HG02938 (cell line): ENCODE results near the gene ALPI.
"Not testable (repeated sequence)": the region's sequence is repeated elsewhere in the genome, so short reads cannot be mapped to it uniquely, and the experiment has no call there.

Source experiments
- ATAC-seq: cut with Tn5 transposase; IDR thresholded peaks from one replicate; pipeline ENCODE4 v1.9.1; 2021; ENCODE audit warnings: mild to moderate bottlenecking, moderate library complexity; ENCODE audit not compliant: unreplicated experiment

Gene ALPI

DNA sequence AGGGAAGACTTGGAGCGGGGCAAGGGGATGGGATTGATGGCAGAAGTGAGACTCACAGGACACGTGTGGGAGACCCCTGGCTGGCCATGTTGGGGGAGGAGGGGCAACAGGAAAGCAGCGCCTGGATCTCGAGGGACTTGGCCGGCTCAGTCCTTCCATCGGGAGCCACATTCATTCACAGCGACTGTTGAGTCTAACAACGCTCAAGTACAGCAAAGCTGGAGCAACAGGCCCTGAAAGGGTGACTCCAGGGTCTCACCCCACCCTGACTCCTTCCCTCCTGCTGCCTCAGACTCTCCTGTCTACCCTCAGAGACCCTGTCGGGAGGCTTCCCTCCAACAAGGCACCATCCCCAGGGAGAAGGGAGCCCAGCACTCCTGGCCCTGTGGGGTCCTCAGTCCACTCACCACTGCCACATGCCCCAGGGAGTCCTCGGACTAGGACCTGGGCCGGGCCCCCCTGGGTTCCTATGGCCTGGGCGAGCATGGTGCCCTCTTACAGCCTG is 14.8 kb upstream of the ALPI start:
- no peak for ATAC-seq

DNA sequence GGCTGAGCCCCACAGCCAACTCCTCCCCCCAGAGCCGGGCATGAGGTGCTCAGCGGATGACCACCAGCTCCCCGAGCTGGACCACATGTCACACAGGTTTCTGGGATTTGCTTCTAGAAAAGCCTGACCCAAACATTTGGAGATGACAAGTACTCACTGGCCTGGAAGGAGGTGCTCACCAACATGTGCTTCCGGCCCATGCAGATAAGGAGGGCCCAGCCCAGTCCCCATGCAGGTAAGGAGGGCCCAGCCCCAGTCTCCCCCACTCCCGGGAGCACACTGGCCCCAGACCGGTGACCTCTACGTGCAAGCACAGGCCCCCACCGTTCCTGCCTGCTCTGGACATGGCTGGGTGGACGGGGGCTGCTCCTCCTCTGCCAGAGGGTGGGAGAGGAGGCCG is 14.0 kb upstream of the ALPI start:
- not testable (repeated sequence) for ATAC-seq

DNA sequence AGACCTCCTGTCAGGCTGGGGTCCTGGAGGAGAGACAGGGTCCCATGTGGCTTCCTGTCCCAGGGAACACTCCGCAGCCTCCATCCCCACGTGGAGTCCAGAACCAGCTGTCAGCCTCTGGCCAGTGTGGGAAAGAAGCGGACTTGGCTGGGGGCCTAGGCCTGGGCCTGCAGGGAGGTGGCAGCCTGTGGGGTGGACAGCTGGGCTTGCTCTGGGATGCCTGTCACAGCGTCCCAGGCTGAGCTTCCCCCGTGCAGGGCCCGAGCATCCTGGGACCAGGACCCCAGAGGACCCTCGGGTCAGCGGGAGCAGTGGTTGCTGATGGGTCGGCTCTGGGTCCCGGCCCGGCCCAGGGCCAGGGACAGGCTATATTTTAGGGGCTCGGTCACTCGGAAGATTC is 13.5 kb upstream of the ALPI start:
- ATAC-seq, result not testable (repeated sequence)

DNA sequence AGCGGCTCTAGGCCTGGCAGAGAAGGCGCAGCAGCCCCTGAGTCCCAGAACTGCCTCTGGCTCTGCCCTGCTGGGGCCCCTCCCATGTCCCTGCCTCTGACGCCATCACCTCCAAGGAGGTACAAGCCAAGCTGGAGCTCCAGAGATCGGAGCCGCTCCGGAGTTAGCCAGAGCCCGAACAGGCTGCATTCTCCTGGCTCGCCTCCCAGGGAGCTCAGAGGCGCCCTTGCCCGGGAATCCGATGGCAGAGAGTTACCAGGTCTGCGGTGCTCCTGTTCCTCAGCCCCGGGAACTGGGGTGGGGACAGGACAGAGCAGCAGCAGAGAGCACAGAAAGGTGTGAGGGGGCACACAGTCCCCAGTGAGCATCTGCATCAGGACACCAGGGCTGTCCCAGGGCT is 12.9 kb upstream of the ALPI start:
- not testable (repeated sequence) for ATAC-seq

DNA sequence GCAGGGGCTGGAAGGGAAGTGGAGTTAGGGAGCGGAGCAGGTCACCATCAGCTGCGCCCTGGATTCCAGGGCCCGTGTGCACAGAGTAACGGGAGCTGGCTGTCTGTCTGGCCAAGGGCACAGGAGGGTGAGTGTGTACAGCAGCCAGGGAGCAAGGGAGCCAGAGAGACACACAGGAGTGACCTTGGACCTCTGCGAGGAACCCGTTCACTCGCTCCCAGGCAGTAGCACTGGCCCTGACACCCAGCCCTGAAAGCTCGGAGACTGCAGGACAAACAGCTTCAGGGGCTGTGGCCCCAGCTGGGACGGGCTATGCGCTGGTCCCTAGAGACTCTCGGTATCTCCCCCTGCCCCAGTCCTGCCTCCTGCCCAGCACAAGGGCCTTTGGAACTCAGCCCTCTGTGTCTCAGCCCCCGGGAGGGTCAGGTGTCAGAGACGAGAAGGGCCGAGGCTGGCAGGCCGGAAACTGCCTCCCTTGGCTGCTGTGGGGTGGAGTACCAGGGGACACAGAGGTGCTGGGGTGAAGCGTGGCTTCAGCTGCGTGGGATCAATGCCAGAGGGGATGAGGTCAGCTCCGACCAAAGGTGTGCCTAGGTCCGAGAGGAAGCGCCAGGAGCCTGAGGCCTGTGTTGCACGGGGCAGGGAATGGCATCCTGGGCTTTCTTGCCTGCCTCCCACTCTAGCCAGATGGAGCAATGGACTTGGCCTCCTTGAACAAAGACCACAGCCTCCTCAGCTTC is 12.1 kb upstream of the ALPI start:
- ATAC-seq, result not testable (repeated sequence)

DNA sequence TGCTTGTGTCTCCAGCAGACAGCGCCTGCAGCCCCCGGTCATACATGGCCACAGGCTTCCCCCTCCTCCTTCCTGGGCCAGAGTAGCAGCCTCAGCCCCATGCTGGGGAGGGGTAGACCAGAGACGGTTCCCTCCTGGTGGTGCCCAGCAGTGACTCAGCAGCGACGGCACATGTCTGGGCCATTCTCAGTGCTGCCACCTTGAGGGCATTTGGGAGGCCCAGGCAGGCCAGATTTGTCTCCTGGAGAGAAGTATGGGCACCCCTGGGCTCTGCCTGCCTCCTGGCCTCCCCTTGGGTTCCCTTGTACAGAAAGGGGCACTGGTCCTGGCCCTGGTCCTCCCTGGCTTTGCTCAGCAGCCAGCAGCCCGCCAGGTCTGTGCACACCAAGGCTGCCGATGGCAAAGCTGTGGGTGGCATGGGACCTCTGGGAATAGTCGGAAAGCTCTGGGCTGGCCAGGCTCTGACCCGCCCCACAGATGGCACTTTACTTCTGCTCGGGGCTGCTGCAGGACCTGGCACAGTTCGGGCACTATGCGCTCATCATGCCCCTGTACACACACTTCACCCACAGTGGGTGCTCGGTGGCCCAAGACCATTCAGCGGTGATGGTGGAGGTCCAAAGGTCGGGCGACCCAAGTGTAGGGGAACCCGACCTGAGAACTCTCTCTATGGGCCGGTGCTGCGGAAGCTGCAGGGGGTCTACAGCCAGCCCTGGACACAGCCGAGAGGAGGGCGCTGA is 11.4 kb upstream of the ALPI start:
- no peak for ATAC-seq

DNA sequence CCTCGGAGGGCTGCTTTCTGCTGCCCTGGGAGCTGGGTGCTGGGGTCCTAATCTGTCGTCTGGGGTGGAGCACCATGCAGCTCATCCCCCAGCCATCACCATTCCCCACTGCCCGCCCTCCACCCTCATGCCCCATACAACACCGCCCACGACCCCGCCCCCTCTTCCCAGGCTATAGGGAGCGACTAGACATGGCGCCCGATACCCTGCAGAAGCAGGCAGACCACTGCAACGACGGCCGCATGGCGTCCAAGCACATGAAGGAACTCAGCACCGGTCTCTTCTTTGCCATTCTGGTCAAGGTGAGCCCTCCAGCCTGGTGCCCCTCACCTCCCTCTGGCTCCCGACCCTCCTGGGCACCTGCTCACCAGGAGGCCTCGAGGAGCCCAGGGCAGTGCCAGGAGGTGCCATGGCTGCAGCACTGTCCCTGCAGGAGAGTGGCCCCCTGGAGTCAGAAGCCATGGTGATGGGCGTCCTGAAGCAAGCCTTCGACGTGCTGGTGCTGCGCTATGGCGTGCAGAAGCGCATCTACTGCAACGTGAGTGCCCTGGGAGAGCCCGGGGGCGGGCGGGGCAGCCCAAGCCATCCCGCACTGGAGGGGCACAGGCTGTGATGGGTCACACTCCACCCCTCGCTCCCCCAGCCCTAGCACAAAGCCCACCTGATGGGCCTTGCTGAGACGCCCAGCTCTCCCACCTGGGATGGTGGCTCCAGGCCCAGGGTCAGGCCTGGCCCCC is 10.6 kb upstream of the ALPI start:
- ATAC-seq, result not testable (repeated sequence)

DNA sequence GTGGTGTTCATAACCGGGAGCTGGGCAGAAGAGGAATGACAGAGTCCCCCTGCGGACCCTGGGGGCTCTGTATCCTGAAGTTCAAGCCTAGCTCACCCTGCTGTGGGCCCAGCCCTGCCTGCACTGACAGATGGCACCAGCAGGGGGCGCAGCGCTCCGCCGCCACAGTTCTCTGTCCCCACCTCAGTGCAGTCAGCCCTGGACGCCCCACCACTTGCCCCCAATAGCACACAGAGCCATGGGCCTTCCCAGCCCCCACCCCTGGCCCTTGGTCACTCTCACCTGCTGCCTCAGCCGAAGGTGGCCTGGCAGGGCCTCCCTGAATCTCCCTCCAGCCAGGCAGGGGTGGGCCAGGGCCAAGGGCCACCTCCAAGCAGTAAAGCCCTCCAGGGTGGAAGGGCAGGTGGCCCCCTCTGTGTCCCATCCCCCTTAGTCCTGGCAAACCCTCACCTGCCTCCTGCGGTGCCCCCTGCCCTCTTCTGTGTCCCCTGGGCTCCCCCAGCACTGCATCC is 9.6 kb upstream of the ALPI start:
- ATAC-seq, result not testable (repeated sequence)

DNA sequence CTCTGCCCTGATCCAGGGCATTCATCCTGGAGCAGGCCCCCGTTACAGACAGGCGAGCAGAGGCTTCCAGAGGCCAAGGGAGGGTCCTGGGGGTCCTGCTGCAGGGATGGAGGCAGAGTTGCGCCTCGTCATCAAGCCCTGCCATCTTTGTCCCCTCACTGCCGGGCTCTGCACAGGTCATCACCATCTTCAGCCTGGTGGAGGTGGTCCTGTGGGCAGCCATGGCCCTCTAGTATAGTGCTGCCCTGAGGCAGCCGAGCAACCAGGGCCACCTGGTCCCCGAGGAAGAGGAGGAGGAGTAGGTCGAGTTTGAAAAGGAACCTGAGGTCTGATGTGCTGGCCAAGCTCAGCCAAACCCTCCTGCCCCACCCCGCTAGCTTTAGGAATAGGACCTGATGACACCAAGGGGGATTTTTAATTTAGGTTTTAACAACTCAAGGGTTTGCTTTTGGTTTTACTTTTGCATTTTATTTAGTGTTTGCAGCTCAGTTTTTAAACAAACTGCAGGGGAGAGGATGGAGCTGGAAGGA is 8.8 kb upstream of the ALPI start:
- ATAC-seq, result no peak

DNA sequence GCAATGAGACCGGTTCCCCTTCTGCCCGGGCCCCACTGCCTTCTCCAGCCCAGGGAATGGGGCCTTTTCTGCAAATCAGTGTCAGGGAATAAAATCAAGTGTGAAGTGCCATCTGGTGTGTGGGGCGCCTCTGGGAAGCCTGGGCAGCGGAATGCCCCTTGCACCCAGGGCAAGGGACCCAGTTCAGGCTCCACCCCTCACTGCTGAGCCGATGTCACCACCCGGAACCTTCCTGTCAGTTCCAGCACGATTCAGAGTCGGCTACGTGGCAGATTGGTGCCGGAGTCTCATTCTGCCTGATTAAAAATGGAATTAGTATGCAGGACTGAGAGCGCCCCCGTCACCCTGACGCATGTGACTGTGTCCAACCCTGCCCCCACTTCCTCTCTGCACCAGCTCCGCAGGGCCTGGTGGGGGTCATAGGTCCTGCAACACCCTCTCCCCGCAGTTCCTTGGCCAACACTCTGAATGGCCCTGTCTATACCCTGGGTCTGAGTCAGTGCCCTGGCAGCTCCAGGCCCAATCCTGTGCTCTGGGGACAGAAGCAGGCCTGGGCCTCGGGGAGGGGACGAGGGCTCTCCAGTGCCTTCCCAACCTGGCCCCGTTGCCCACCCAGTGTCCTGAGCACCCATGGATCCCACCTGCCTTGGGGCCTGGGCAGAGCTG is 8.2 kb upstream of the ALPI start:
- ATAC-seq, result no peak

DNA sequence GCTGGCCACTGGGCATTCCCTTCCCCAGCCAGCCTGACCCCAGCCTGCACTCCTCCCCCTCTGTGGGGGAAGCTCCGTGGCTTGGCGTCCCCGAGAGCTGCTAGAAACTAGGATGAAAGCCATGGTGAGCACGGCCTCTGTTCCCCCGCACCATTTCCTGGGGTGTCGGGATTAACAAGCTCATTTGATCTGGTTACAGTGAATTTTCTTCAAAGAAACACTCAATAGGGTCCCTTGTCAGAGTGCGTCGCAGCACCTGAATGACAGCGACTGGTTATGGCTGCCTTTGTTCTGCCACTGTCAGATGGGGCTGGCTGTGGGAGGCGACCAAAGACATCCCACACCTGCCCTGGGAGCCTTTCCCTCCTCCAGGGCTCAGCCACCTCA is 7.7 kb upstream of the ALPI start:
- ATAC-seq, result no peak

DNA sequence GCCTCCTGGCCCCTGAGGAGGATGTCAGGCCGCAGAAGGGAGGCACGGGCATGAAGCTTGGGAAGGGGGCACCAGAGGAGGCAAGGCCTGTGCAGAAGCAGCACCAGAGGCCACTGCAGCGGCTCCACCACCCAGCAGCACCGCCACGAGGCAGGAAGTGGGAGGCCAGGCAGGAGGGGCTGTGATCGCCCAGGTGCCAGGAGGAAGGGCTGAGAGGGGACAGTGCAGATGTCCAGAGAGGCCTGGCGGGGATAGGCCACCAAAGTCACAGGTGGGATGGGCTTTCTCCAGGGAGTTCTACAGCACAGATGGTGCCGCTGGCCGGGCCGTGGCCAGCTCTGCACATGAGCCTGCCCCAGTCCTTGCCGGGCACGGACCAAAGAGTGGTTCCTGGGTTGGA is 6.0 kb upstream of the ALPI start:
- no peak for ATAC-seq

DNA sequence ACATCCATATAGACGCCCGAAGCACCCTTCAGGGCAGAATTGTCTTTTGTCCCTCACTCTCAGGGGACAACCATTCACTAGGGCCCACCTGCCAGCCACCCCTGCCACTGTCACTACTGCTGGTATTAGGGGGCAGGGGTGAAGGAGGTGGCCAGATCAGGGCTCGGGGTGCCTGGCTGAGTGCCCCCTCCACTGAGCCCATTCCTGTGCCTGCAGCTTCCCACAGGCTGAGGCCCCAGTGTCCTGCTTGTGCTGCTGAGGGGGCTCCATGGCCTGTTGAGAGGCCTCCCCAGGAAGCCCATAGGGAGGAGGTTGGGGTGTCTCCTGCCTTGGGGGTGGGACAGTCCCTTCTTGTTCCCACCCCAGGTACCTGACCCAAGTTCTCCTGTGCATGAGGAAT is 4.3 kb upstream of the ALPI start:
- not testable (repeated sequence) for ATAC-seq

DNA sequence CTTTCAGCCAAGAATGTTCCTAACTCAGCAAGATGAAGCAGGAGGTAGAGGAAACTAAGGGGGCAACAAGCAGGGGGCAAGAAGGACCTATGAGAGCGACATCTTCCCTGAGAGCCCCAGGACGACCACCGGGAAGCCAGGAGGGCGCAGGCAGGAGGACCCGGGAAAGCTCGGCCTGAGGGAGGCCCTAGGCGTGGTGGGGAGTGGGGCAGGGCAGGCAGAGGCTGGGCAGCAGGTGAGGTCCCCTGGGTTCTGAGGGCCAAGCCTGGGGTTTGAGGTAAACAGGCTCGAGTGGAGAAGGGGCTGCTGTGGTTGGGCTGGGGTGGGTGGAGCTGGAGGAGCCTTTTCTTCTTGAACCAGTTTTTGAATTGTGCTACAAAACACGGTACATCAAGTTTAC is 1.3 kb upstream of the ALPI start:
- no peak for ATAC-seq

DNA sequence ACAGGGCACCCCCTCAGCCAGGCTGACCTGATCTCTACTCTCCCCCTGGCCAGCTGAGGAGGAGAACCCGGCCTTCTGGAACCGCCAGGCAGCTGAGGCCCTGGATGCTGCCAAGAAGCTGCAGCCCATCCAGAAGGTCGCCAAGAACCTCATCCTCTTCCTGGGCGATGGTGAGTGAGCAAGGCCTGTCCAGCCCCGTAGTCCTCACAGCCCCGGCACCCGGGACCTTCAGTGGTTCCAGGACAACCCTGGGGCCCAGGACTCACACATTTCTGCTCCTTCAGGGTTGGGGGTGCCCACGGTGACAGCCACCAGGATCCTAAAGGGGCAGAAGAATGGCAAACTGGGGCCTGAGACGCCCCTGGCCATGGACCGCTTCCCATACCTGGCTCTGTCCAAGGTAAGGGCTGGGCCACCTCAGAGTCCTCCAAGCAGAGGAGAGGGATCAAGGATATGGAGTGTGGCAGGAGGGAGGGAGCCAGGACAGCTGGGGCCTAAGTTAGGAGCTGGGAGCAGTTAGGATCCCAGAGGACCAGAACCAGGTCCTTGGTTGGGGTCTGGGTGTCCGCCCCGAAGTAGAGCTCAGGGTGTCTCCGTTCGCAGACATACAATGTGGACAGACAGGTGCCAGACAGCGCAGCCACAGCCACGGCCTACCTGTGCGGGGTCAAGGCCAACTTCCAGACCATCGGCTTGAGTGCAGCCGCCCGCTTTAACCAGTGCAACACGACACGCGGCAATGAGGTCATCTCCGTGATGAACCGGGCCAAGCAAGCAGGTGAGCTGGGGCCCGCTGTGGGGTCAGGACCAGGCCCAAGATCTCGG is 555 bp downstream of the ALPI start:
- no peak for ATAC-seq

DNA sequence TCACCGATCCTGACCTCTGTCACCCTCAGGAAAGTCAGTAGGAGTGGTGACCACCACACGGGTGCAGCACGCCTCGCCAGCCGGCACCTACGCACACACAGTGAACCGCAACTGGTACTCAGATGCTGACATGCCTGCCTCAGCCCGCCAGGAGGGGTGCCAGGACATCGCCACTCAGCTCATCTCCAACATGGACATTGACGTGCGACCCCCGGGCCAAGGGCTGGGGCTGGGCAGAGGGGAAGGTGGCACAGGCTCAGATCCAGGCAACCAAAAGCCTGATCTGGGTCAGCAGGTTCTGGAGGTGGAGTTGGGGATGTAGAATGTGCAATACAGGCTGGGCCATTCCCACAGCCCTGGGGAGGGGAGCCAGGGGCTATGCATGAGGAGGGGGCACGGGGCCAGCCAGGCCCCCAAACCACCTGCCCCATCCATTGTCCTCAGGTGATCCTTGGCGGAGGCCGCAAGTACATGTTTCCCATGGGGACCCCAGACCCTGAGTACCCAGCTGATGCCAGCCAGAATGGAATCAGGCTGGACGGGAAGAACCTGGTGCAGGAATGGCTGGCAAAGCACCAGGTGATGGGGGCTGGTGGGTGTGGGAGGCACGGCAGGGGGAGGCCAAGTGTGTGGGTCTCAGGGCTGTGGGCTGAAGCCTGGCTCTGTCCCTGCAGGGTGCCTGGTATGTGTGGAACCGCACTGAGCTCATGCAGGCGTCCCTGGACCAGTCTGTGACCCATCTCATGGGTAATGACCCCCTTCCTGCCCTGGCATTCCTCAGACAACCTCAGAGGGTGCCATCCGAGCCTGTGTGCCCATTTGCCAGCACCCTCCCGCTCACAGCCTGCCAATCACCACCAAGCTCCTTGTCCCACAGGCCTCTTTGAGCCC is 1.4 kb downstream of the ALPI start:
- no peak for ATAC-seq

DNA sequence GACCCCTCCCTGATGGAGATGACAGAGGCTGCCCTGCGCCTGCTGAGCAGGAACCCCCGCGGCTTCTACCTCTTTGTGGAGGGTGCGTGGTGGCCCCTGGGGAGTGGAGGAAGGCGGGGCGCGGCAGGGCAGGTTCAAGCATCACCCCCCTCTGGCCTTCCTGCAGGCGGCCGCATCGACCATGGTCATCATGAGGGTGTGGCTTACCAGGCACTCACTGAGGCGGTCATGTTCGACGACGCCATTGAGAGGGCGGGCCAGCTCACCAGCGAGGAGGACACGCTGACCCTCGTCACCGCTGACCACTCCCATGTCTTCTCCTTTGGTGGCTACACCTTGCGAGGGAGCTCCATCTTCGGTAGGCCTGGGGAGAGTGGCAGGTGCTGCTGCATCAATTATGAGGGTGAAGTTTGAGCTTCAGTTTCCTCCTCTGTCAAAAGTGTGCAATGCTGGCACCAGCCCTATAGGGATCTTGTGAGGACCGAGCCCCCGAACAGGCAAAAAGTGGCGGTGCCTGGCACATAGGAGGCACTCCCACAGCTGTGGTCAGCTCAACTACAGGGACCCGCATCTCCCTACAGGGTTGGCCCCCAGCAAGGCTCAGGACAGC is 2.2 kb downstream of the ALPI start:
- no peak for ATAC-seq

DNA sequence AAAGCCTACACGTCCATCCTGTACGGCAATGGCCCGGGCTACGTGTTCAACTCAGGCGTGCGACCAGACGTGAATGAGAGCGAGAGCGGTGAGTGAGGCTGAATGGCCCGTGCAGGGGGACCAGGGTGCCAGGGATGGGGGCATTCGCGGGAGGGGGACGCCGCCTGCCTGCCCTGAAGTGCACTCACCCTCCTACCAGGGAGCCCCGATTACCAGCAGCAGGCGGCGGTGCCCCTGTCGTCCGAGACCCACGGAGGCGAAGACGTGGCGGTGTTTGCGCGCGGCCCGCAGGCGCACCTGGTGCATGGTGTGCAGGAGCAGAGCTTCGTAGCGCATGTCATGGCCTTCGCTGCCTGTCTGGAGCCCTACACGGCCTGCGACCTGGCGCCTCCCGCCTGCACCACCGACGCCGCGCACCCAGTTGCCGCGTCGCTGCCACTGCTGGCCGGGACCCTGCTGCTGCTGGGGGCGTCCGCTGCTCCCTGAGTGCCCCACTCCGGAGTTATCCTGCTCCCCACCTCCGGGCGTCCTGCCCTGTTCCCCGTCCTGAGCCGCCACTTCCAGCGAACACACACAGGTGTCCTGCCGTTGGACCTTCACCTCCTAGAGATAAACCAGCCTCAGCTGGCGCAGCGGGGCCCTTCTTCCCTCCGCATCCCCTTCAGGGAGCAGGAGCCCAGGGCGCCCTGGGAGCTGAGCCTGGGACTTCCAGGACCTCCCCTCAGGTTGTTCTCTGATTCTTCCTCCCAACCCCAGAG is 2.9 kb downstream of the ALPI start:
- ATAC-seq, result no peak
